Measurements from ENCODE around the gene IRF6.

GRCh38 chr1:209780268-209780667 is 25.7 kb downstream of the IRF6 start:
- no peak for TF ChIP-seq POLR2A (IDR thresholded peaks at IDR 0.05)
- TF ChIP-seq CTCF (IDR thresholded peaks at IDR 0.05), result no peak

All from adrenal gland (tissue), 5 donors.